Osteoblast (primary cell): ENCODE measurements around the gene REV1. TPM values are rescaled to one million over a fixed set of nuclear protein-coding genes. Genes with fewer than 3 reads are reported as not detected.
"Not testable (repeated sequence)": the region's sequence is repeated elsewhere in the genome, so short reads cannot be mapped to it uniquely, and the experiment has no call there.

ENCODE experiments used
- DNase-seq: peaks from one replicate; pipeline ENCODE4 v3.0.0; 2011; ENCODE audit warnings: low spot score, mixed read lengths; ENCODE audit not compliant: insufficient read length; ENCODE audit errors: missing footprints
- H2AFZ ChIP-seq: 2 replicates; pipeline ENCODE4 v1.6.0; 2011; ENCODE audit warnings: mild to moderate bottlenecking, low read length
- H3K27ac ChIP-seq: 2 replicates; pipeline ENCODE4 v1.5.1; 2011; ENCODE audit warnings: mild to moderate bottlenecking, low read depth, low read length, moderate library complexity
- H3K27me3 ChIP-seq: 2 replicates; pipeline ENCODE4 v1.6.0; 2012; ENCODE audit warnings: mild to moderate bottlenecking, control low read depth, inconsistent platforms, low read length, moderate library complexity; ENCODE audit not compliant: insufficient read depth
- H3K36me3 ChIP-seq: 2 replicates; pipeline ENCODE4 v1.5.1; 2011; ENCODE audit warnings: mild to moderate bottlenecking, low read length, control low read depth, moderate library complexity; ENCODE audit not compliant: insufficient read depth
- H3K4me1 ChIP-seq: 2 replicates; pipeline ENCODE4 v1.5.1; 2011; ENCODE audit warnings: mild to moderate bottlenecking, low read length, control low read depth, moderate library complexity; ENCODE audit not compliant: insufficient read depth
- H3K4me2 ChIP-seq: 2 replicates; pipeline ENCODE4 v1.6.0; 2011; ENCODE audit warnings: mild to moderate bottlenecking, low read length; ENCODE audit not compliant: insufficient read depth
- H3K4me3 ChIP-seq: fragments of 200-600 bp; sonication (generic); 3 replicates; pipeline ENCODE4 v1.5.1; 2012; ENCODE audit warnings: mild to moderate bottlenecking, low read length, inconsistent platforms; ENCODE audit not compliant: insufficient read depth
- H3K79me2 ChIP-seq: 2 replicates; pipeline ENCODE4 v1.6.0; 2012; ENCODE audit warnings: mild to moderate bottlenecking, low read length, control low read depth, inconsistent platforms; ENCODE audit not compliant: insufficient read depth
- H3K9me3 ChIP-seq: 2 replicates; pipeline ENCODE4 v1.5.1; 2011; ENCODE audit warnings: low read depth, low read length, control low read depth
- H4K20me1 ChIP-seq: 2 replicates; pipeline ENCODE4 v1.6.0; 2012; ENCODE audit warnings: mild to moderate bottlenecking, low read length, control low read depth; ENCODE audit not compliant: insufficient read depth
- total RNA-seq: library from RNA; depleted of rRNA; stranded (reverse); fragments of >200 nt; gene quantifications from 2 replicates; pipeline ENCODE4 v1.2.3, GENCODE V29; 2012
- TF ChIP-seq, protein P1 (sequence below): IDR thresholded peaks from 2 replicates; pipeline ENCODE4 v1.5.1; 2011; ENCODE audit warnings: mild to moderate bottlenecking, low read depth, low read length, moderate library complexity; ENCODE audit errors: extremely low read depth

REV1 gene
- total RNA-seq, 1 donor = 37.3 TPM

DNA sequence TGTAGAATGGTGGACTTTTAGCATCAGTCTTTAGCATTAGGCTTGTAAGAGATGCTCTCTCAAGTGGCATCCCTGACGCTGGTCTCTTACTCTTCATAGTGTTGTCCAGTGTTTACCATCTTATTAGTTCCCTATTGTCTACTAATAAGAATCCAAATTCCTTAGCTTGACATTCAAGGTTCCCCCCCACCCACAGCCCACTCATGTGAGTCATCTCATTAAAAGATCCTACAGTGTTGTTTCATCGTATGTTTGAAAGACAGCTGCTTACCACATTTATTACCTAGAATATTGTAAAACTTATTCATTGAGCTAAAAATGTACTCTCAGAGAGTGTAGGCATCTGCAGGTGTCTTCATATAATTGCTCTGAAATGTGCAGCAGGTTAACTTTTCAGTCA is 124.2 kb downstream of the REV1 start:
- no peaks in the 10 kb centered on the region for H4K20me1 ChIP-seq
- no peak overlapping the region for H2AFZ ChIP-seq
- DNase-seq = no peak
- no peaks in the 10 kb centered on the region for H3K9me3 ChIP-seq
- H3K27ac ChIP-seq = no peak overlapping the region
- peaks cover 1% of the 10 kb centered on the region for H3K79me2 ChIP-seq
- no peaks in the 10 kb centered on the region for H3K27me3 ChIP-seq
- TF ChIP-seq, protein P1, sequence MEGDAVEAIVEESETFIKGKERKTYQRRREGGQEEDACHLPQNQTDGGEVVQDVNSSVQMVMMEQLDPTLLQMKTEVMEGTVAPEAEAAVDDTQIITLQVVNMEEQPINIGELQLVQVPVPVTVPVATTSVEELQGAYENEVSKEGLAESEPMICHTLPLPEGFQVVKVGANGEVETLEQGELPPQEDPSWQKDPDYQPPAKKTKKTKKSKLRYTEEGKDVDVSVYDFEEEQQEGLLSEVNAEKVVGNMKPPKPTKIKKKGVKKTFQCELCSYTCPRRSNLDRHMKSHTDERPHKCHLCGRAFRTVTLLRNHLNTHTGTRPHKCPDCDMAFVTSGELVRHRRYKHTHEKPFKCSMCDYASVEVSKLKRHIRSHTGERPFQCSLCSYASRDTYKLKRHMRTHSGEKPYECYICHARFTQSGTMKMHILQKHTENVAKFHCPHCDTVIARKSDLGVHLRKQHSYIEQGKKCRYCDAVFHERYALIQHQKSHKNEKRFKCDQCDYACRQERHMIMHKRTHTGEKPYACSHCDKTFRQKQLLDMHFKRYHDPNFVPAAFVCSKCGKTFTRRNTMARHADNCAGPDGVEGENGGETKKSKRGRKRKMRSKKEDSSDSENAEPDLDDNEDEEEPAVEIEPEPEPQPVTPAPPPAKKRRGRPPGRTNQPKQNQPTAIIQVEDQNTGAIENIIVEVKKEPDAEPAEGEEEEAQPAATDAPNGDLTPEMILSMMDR = no peak
- peaks cover 57% of the 10 kb centered on the region for H3K36me3 ChIP-seq
- no peak overlapping the region for H3K4me2 ChIP-seq
- H3K4me3 ChIP-seq = no peak overlapping the region
- H3K4me1 ChIP-seq = no peaks in the 10 kb centered on the region

DNA sequence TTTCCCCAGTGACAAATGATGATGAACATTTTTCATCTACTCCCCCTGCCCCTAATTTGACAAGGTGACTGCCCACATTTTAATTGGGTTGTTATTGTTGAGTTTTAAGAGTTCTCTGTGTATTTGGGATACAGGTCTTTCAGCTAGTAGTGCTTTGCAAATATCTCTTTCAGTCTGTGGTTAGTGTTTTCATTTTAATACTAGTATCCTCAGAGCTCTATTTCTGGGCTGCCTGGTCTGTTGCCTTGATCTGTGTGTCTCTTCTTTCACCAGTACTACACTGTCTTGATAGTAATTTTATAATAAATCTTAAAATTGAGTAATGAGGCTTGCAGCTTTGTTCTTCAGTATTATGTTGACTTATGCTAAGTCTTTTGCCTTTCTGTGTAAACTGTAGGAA is 133.0 kb downstream of the REV1 start:
- H3K79me2 ChIP-seq = peaks cover 79% of the 10 kb centered on the region
- no peak for DNase-seq
- no peaks in the 10 kb centered on the region for H3K27me3 ChIP-seq
- H3K4me3 ChIP-seq = no peak overlapping the region
- TF ChIP-seq, protein P1 = no peak
- H4K20me1 ChIP-seq = peaks cover 14% of the 10 kb centered on the region
- no peaks in the 10 kb centered on the region for H3K36me3 ChIP-seq
- H3K4me2 ChIP-seq = no peak overlapping the region
- no peaks in the 10 kb centered on the region for H3K4me1 ChIP-seq
- H3K27ac ChIP-seq = no peak overlapping the region
- no peaks in the 10 kb centered on the region for H3K9me3 ChIP-seq
- no peak overlapping the region for H2AFZ ChIP-seq

DNA sequence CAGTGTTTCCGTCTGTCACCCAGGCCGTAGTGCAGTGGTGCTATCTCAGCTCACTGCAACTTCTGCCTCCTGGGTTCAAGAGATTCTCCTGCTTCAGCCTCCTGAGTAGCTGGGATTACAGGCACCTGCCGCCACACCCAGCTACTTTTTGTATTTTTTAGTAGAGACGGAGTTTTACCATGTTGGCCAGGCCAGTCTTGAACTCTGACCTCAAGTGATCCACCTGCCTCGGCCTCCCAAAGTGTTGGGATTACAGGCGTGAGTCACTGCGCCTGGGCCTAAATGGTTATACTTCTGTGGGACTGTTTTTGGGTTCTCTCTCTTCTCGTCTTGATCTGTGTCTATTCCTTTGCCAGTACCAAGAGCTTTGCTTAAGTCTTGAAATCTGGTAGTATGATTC is 135.0 kb downstream of the REV1 start:
- peaks cover 20% of the 10 kb centered on the region for H4K20me1 ChIP-seq
- H3K4me3 ChIP-seq, H2AFZ ChIP-seq, H3K4me1 ChIP-seq, DNase-seq, H3K4me2 ChIP-seq, H3K36me3 ChIP-seq, H3K27ac ChIP-seq, H3K9me3 ChIP-seq, H3K27me3 ChIP-seq: not testable (repeated sequence)
- peaks cover 95% of the 10 kb centered on the region for H3K79me2 ChIP-seq

DNA sequence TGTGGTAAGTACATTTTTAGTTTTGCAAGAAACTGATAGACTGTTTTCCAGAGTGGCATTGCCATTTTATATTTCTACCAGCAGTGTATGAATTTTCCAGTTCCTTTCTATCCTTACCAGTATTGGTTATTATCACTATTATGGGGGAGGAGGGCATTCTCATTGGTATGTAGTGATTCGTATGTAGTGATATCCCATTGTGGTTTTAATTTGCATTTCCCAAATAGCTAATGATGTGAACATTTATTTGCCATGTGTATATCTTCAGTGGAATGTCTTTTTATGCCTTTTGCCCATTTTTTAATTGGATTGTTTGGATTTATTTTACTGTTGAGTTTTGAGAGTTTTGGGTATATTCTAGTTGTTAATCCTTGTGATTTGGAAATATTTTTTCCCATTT is 135.7 kb downstream of the REV1 start:
- Histone ChIP-seq H3K27me3 (no peaks in the 10 kb centered on the region), H3K9me3 (no peaks in the 10 kb centered on the region), H3K4me3 (no peak overlapping the region), H3K4me2 (no peak overlapping the region), H3K79me2 (peaks cover 95% of the 10 kb centered on the region), H3K4me1 (no peaks in the 10 kb centered on the region), H2AFZ (no peak overlapping the region), H3K27ac (peak overlapping the region; percentile 38), H3K36me3 (no peaks in the 10 kb centered on the region), H4K20me1 (peaks cover 25% of the 10 kb centered on the region)
- TF ChIP-seq, protein P1 = no peak
- peak; percentile 15 for DNase-seq

Other genes starting within 250 kb of the REV1 start
- not detected in 2 replicates for gene LYG2, start 234.4 kb downstream of the REV1 start, total RNA-seq
- gene LYG1, start 188.8 kb downstream of the REV1 start, total RNA-seq = under 0.01 and 0.88 TPM in 2 replicates
- 75.7 and 95.9 TPM in 2 replicates for gene TXNDC9, start 153.7 kb downstream of the REV1 start, total RNA-seq
- 11.2 and 15.9 TPM in 2 replicates for gene EIF5B, start 152.6 kb downstream of the REV1 start, total RNA-seq